HG03378 (cell line): ENCODE data around the gene FAR1.

Source experiments
- ATAC-seq: cut with Tn5 transposase; IDR thresholded peaks from one replicate; pipeline ENCODE4 v1.9.1; 2021; ENCODE audit warnings: mild to moderate bottlenecking, moderate library complexity; ENCODE audit not compliant: unreplicated experiment

The FAR1 gene

DNA sequence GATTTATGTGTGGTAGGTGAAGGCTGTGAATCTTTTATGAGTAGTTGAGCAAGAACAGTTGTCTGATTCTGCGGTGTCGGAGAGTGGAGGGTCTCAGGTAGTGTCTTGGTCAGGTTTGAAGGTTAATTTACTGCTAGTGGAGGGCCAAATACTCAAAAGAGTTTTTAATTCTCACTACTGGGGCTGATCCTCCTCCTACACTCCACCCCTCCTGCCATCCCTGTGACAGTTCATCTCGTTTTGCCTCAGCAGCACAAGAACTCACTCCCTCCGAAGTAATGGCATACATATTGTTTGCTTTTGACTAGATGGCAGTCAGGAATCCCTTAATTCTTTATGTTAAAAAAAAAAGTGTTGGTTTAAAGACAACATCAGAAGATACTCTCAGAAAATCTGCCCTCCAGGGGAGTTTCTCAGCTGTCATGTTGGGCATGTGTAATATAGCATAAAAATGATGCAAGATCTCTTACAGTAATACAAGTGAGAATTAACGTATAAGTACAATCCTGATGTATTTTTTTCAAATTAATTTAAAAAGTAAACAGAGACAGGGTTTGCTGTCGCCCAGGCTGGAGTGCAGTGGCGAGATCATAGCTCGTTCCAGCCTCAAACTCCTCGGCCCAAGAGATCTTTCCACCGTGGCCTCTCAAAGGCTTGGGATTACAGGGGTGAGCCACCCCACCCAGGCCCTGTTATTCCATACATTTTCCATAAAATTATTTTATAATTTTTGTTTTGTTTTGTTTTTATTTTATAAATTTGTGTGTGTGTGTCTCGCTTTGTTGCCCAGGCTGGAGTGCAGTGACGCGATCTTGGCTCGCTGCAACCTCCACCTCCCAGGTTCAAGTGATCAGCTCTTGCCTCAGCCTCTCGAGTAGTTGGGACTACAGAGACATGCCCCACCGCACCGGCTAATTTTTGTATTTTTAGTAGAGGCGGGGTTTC is 1.3 kb downstream of the FAR1 start:
- ATAC-seq: no peak

- no peak for ATAC-seq
Observed at GRCh38 chr11:13672576-13673210, 4.2 kb downstream of the FAR1 start.

DNA sequence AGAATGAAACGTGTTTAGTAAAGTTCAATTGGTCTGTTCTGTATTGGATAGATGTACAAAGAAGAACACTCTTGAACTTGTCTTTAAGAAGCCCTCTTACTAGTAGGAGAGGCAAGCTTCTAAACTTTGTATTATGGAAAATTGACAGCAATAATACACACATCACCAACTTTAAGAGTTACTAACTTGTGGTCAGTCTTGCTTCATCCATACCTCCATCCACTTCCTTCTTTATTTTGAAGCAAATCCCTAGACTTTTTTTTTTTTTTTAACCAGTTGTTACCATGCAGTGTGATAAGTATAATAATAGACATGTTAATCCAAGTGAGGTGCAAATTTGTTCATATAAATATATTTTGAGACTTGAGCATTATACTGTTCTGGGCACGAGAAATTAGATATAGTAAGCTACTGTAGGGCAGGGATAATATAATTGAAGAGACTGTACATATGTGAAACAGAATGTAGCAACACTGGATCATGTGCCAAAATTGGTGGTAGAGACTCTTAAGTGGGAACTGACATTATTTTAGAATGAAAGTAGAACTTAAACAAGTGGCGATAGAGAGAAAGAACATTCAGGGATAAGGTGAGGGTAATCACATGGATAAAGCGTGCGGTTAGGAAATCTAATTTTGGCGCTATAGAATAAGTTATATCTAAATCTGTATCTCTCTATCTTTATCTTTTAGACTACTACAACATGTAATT is 6.5 kb downstream of the FAR1 start:
- ATAC-seq: no peak

DNA sequence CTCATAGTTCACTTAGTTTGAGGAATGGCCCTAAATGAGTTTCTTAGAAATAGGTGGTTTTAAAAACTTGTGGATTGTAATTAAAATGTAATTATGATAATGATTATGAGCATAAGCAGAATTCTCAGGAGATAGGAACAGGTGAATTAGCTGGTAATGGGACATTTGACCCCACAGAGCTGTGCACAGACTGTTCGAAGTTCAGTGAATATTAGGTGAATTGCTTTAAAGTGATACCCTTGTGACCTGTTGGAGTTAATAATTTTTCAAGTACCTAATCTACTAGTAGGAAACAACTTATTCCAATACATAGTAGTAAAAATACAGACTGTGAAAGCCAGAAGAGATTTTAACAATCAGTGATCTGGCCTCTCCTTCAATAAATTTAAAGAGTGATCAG is 8.1 kb downstream of the FAR1 start:
- no peak for ATAC-seq

DNA sequence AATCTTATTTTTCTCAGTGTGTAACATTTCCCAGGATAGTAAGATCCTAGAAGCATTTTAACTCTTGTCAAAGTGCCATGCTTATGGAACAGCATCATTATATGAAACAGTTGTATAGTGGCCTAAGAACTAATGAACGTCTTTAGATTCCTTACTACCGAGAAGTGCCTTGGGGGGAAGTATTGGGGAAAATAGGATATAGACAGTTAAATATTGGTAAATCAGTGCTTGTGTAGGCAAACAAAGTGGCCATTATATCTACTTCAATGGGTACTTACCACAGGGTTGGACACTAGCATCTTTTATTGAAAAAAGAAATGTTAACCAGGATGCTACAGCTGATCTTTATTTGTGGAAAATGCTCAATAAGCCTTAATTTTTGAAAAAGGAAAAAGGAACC is 11.3 kb downstream of the FAR1 start:
- no peak for ATAC-seq

DNA sequence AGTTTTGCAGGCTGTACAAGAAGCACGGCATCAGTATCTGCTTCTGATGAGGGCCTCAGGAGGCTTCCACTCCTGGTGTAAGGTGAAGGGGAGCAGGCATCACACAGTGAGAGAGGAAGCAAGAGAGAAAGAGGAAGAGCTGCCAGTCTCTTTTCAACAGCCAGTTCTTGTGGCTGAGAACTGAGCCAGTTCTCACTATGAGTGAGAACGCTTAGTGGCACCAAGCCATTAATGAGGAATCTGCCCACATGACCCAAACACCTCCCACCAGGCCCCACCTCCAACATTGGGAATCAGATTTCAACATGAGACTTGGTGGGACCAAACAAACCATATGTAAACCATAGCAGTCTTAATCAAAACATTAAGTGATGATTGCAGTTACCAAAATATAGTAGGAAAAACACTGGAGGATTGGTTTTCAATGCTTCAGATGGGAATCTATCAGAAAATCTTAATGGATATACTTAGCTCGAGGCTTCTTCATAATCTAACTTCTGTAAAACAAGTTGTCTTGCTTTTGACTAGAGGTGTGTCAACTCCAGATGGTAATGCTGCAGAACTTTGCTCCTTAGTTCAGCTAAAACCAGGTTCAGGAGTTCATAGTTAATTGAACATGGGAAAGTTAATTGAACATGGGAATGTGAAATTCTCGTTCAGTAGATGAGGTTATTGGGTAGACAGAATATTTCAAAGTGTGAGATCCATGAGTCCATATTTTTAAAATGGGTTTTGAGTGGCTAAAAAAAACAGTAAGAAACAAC is 12.2 kb downstream of the FAR1 start:
- peak; percentile 84 for ATAC-seq

DNA sequence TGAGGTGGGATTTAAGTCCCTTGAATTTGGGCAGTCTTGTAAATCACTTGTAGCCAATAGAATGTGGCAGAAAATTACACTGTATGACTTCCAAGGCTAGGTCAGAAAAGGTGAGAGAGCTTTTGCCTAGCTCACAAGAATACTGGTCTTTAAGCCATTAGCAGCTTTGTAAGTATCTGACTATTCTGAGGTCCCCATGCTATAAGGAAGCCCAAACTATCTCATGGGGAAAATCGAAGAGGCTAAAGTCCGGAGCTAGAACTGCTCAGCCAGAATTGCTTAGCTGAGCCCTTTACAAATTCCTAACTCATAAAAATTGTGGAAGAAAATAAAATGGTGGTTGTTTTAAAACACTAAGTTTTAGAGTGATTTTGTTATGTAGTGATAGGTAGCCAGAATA is 13.0 kb downstream of the FAR1 start:
- no peak for ATAC-seq

- ATAC-seq: no peak
Observed at GRCh38 chr11:13682212-13682611, 13.7 kb downstream of the FAR1 start.

GRCh38 chr11:13685461-13686108 is 17.1 kb downstream of the FAR1 start:
- ATAC-seq: no peak

DNA sequence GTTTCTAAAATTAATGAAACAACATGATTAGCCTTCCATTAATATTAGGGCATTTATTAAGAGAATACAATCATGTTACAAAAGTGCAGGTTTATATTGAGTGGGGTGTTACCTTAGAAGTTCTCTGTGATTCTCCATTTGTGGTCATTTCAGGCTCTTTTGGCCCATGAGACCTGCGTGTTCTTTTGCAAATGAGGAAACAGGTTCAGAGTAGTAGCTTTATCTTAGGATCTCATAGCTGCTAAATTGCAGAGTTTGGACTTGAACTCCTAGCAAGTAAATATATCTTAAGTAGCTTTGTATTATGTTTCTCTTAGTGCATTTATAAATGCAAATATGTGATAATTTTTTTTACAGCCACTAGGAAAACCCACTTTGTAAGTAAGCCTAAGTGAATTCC is 18.3 kb downstream of the FAR1 start:
- no peak for ATAC-seq

- no peak for ATAC-seq
Observed at GRCh38 chr11:13687271-13687670, 18.8 kb downstream of the FAR1 start.

DNA sequence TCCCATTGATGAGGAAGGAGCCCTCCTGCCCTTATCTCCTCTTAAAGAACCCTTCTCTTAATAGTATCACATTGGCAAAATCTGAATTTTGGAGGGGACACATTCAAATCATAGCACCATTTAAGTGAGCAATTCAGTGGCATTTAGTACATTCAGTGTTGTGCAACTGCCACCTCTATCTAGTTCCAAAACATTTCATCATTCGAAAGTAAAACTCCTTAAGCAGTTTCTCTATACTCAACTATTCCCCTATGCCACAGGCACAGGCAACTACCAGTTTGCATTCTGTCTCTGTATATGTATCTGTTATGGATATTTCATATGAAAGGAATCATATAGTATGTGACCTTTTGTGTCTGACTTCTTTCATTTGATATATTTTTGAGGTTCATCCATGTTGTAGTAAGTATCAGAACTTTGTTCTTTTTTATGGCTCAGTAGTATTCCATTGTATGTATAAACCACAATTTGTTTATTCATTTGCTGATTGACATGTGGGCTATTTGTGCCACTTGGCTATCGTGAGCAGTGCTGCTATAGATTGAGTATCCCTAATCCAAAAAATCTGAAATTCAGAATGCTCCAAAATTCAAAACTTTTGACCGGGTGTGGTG is 22.9 kb downstream of the FAR1 start:
- no peak for ATAC-seq

DNA sequence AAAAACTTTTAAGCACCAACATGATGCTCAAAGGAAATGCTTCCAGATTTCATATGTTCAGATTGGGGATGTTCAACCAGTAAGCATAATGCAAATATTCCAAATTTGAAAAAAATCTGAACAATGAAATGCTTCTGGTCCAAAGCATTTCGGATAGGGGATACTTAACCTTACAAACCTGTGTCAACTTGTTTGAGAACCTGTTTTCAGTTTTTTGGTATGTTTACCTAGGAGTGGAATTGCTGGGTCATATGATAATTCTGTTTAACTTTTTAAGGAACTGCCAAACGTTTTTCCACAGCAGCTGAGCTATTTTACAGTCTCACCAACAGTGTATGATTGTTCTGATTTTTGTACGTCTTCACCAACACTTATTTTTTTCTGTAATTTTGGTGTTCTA is 23.7 kb downstream of the FAR1 start:
- no peak for ATAC-seq

GRCh38 chr11:13694115-13694514 is 25.6 kb downstream of the FAR1 start:
- no peak for ATAC-seq

DNA sequence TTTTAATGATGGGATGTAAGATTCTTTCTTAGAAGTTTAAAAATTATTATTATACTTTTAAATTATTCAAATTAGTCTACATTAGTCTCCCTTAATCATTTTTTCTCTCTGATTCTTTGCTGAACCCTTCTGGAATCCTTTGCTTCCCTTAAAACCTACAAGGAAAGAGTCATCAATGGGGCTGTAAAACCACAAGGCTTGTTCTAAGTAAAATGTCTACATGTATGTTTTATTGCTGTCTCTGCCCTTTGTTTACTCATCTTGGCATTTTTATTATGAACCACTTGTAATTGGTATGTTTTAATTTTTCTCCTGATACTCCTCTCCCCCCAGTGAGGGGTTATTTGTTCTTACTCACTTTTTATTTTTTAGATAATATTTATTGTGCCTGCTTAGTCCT is 27.4 kb downstream of the FAR1 start:
- no peak for ATAC-seq

DNA sequence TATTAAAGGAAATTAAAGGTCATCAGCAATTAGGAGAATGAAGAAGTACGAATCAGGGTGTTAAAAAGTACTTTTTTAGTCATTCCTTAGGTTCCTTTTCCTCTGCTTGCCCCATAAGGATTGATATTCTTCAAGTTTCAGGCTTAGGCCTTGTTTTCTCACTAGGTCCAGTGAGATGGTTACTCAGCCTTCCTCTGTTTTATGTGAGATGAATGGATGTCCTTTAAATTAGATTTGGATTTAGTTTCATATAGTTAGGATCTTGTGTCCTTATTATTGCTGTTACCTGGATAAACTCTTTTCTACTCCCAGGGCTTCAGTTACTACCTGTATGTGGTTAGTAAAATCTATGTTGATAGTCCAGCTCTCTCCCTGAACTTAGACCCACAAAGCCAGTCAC is 29.2 kb downstream of the FAR1 start:
- ATAC-seq: no peak

DNA sequence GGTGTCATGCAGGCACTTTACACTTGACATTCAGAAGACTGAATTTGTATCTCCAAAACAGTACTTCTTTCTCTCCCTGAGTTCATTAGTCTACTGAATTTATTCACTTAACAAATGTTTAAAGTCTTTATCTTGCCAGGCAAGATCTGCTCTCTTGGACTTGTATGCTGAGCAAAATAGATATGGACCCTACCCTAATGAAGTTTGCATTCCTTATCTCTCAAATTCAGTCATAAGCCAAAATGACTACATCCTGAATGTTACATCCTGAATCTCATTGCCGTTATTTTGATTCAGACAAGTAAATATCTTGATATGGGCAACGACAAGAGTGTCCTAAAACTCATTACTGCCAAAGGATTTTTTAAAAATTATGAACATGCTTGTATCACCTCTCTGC is 29.7 kb downstream of the FAR1 start:
- no peak for ATAC-seq

GRCh38 chr11:13699041-13699440 is 30.6 kb downstream of the FAR1 start:
- ATAC-seq: no peak

DNA sequence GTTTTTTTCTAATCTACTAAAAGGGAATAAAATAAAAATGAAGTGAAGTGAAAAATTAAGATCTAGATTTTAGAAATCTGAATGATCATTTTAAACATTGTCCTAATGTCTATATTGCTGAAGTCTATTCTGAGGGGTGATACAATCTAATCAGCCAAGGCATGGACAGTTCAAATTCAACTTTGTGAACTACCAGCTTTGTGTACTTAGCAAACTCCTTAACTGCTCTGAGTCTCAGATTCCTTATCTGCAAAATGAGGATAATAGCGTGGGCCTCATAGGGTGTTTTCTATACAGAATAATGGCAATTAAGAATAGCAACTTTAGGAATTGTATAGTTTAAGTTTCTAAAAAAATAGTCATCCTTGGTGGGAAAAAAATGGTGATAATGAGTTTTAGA is 31.4 kb downstream of the FAR1 start:
- no peak for ATAC-seq

- no peak for ATAC-seq
Observed at GRCh38 chr11:13701506-13701905, 33.0 kb downstream of the FAR1 start.
